ENCODE measurements around the gene USP10.

GRCh38 chr16:84817206-84817605, 117.4 kb downstream of the USP10 start:
- TF ChIP-seq EZH2phosphoT487 (IDR thresholded peaks at IDR 0.05; ENCODE audit: borderline replicate concordance) (no peak), CTCF (conservative IDR thresholded peaks at IDR 0.05; ENCODE audit: low read length) (no peak)

Data from Loucy (cell line).